ENCODE results near the gene EYS. TPM values are rescaled to one million over a fixed set of nuclear protein-coding genes. Genes with fewer than 3 reads are reported as not detected.

EYS gene
- total and polyA plus RNA-seq, 9 of the 15 experiments (the other 6 are each of a cell fraction or from before 2014, with no cell fraction given), result 0.03 to 0.36 (median 0.10) TPM; not detected in 2

DNA sequence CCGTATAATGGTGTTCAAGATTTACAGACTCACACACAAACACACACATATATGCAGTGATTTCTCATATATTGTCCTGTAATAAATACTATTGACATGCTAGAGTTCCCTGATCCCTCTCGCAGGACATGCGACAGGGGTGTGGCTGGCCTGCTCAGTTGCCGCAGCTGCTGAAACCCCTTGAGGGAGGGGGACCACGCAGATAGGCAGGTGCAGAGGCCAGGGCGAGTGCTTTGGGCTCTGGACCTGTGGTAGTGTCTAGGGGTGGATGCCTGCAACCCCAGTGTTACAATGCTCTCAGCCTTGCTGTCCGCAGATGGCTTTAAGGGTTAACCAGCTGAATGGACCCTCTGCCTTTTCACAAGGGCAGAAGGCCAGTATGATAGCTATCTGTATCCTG, 706.2 kb downstream of the EYS start:
- BruUV-seq (replicated peaks), result no TSS peak
- Histone ChIP-seq H3K36me3 (ENCODE audit: control insufficient read depth, insufficient read depth, low read length) (no peaks in the 10 kb centered on the region), H3K4me1 (replicated peaks in 1 of 2; ENCODE audit: control insufficient read depth in 2 of 2, insufficient read depth in 2 of 2, low read length in 2 of 2) (no peaks in the 10 kb centered on the region), H4K20me1 (replicated peaks; ENCODE audit: control insufficient read depth, insufficient read depth, low read length) (no peaks in the 10 kb centered on the region), H3K27ac (ENCODE audit: extremely low read depth, low read depth, low read length) (no peak overlapping the region), H2AFZ (ENCODE audit: low read depth, low read length) (no peak overlapping the region), H3K9ac (ENCODE audit: insufficient read depth in 1 of 2, low read depth in 2 of 2, low read length in 2 of 2) (no peak overlapping the region), H3K79me2 (ENCODE audit: control insufficient read depth, insufficient read depth, low read length) (no peaks in the 10 kb centered on the region), H3K9me3 (replicated peaks; ENCODE audit: control insufficient read depth, insufficient read depth, low read depth, low read length) (no peaks in the 10 kb centered on the region), H3K27me3 (ENCODE audit: control insufficient read depth in 2 of 2, insufficient read depth in 2 of 2, low read length in 2 of 2) (no peaks in the 10 kb centered on the region), H3K9me1 (ENCODE audit: control insufficient read depth, insufficient read depth, low read length) (no peaks in the 10 kb centered on the region), H3K4me2 (ENCODE audit: insufficient read depth, low read length) (no peak overlapping the region), H3K4me3 (no peak overlapping the region)
- DNase-seq (ENCODE audit: extremely low read depth in 1 of 4, low spot score in 3 of 4) (no peak), FAIRE-seq (no peak), ATAC-seq (no peak)
- in situ Hi-C loops (cut with MboI), result no loop called here
- ChIA-PET POLR2A (interaction anchor here (0.6 kb wide), 1 partner anchor 639 kb away, joined by 3 read pairs; no protein-coding TSS in a partner anchor), CTCF (ENCODE audit: low intra/inter-chr PET ratio) (no interaction called here)
- intact Hi-C loops (cut with micrococcal nuclease), result no loop called here
- TF ChIP-seq ZNF717 (CRISPR knock-in tag; IDR thresholded peaks at IDR 0.05), result no peak
- TF ChIP-seq SAP30 (IDR thresholded peaks at IDR 0.05; ENCODE audit: borderline replicate concordance, insufficient read depth, low read depth, low read length, poor library complexity, severe bottlenecking), result no peak
- TF ChIP-seq, protein P1, sequence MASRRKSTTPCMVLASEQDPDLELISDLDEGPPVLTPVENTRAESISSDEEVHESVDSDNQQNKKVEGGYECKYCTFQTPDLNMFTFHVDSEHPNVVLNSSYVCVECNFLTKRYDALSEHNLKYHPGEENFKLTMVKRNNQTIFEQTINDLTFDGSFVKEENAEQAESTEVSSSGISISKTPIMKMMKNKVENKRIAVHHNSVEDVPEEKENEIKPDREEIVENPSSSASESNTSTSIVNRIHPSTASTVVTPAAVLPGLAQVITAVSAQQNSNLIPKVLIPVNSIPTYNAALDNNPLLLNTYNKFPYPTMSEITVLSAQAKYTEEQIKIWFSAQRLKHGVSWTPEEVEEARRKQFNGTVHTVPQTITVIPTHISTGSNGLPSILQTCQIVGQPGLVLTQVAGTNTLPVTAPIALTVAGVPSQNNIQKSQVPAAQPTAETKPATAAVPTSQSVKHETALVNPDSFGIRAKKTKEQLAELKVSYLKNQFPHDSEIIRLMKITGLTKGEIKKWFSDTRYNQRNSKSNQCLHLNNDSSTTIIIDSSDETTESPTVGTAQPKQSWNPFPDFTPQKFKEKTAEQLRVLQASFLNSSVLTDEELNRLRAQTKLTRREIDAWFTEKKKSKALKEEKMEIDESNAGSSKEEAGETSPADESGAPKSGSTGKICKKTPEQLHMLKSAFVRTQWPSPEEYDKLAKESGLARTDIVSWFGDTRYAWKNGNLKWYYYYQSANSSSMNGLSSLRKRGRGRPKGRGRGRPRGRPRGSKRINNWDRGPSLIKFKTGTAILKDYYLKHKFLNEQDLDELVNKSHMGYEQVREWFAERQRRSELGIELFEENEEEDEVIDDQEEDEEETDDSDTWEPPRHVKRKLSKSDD (conservative IDR thresholded peaks at IDR 0.05; ENCODE audit: low read length), result no peak
- TF ChIP-seq U2AF1 (optimal IDR thresholded peaks at IDR 0.05; ENCODE audit: low read depth, low read length), result no peak
- TF ChIP-seq CREB1 (IDR thresholded peaks at IDR 0.05), result no peak
- TF ChIP-seq CREB1 (CRISPR knock-in tag; IDR thresholded peaks at IDR 0.05), result no peak
- no peak for TF ChIP-seq PHB2 (IDR thresholded peaks at IDR 0.05; ENCODE audit: low read depth)
- no peak for TF ChIP-seq ILK (tag; IDR thresholded peaks at IDR 0.05; ENCODE audit: borderline replicate concordance, low read depth)
- TF ChIP-seq ZNF830 (CRISPR knock-in tag; IDR thresholded peaks at IDR 0.05), result no peak
- TF ChIP-seq ILF3 (IDR thresholded peaks at IDR 0.05; ENCODE audit: borderline replicate concordance), result no peak
- no peak for TF ChIP-seq GATAD2A (IDR thresholded peaks at IDR 0.05)
- TF ChIP-seq ELF1 (tag; IDR thresholded peaks at IDR 0.05), result no peak
- no peak for TF ChIP-seq ETV6 (IDR thresholded peaks at IDR 0.05; ENCODE audit: borderline replicate concordance in 1 of 2, low read depth in 2 of 2, low read length in 1 of 2)
- TF ChIP-seq ETV6 (CRISPR knock-in tag; IDR thresholded peaks at IDR 0.05; ENCODE audit: borderline replicate concordance), result no peak
- 2% methylated on average over 7 of the region's 7 CpGs for WGBS (ENCODE audit: insufficient coverage, low coverage, missing lambda C conversion rate)
